Small intestine (tissue), 7 donors: ENCODE data around the gene SH3BGRL. TPM values are rescaled to one million over a fixed set of nuclear protein-coding genes. Genes with fewer than 3 reads are reported as not detected.

Experiments used
- DNase-seq, 2 donors: peaks; one replicate each; pipeline versions ENCODE4 v3.0.0 to v3.0.0-alpha.2; 2013
- FAIRE-seq: peaks from 2 replicates; lab custom pipeline; 2012; peaks lifted over from hg19 to GRCh38; lab: Jason Lieb, UNC
- H3K27ac ChIP-seq, 3 donors: one replicate each; pipeline ENCODE4 v1.5.1; 2013; ENCODE audit warnings: low read length in 2 of 3, mild to moderate bottlenecking in 2 of 3, control low read depth in 1 of 3, inconsistent platforms in 1 of 3, low read depth in 1 of 3, moderate library complexity in 1 of 3
- H3K27me3 ChIP-seq, 3 donors: one replicate each; pipeline ENCODE4 v1.6.1; 2013; ENCODE audit warnings: low read length in 3 of 3, inconsistent platforms in 1 of 3; ENCODE audit not compliant: control insufficient read depth in 3 of 3, insufficient read depth in 3 of 3
- H3K36me3 ChIP-seq, 3 donors: one replicate each; pipeline ENCODE4 v1.6.1; 2013; ENCODE audit warnings: low read length in 3 of 3, inconsistent platforms in 1 of 3, low read depth in 1 of 3, mild to moderate bottlenecking in 1 of 3, moderate library complexity in 1 of 3; ENCODE audit not compliant: control insufficient read depth in 3 of 3, insufficient read depth in 2 of 3
- H3K4me1 ChIP-seq, 3 donors: one replicate each; pipeline ENCODE4 v1.6.1; 2013; ENCODE audit warnings: low read length in 2 of 3, inconsistent platforms in 1 of 3, low read depth in 1 of 3, mild to moderate bottlenecking in 1 of 3, moderate library complexity in 1 of 3; ENCODE audit not compliant: control insufficient read depth in 3 of 3, insufficient read depth in 2 of 3
- H3K4me3 ChIP-seq, 3 donors: one replicate each; pipeline ENCODE4 v1.5.1; 2013; ENCODE audit warnings: low read length in 3 of 3, control low read depth in 1 of 3, inconsistent platforms in 1 of 3, low read depth in 1 of 3, mild to moderate bottlenecking in 1 of 3, moderate library complexity in 1 of 3
- H3K9me3 ChIP-seq, 2 donors: one replicate each; pipeline ENCODE4 v1.6.1; 2013; ENCODE audit warnings: low read depth in 1 of 2, low read length in 1 of 2; ENCODE audit not compliant: control insufficient read depth in 2 of 2, insufficient read depth in 1 of 2
- WGBS, 3 donors: extraction: QIAGEN DNeasy Blood & Tissue Kit; methylation state at CpG; one replicate each; pipeline ENCODE4 v1.1.7; 2013; 5-methylcytosine and 5-hydroxymethylcytosine counted together
- polyA plus RNA-seq, 4 donors: library from polyadenylated mRNA; stranded (reverse) in 3 of 4; unstranded in 1 of 4; fragments of 200-250 nt in 3 of 4; fragments of 120-200 nt in 1 of 4; gene quantifications; one replicate each; pipeline versions ENCODE4 v1.2.1 to v1.2.3, GENCODE V29; 2013
- donor health status: healthy with polysubstance abuse.
- donor health status: control.
- donor health status: control.
- donor health status: Bipolar disorder and iron deficiency.
- donor health status: healthy.

The SH3BGRL gene
- polyA plus RNA-seq, 4 donors: 65.0 to 108 (median 70.2) TPM

GRCh38 chrX:81202943-81203342, 1.0 kb downstream of the SH3BGRL start:
- WGBS, 3 donors: 0 to 14% (median 0%) methylated on average over 1 of the region's 1 CpG
- H3K9me3 ChIP-seq: no peaks in the 10 kb centered on the region
- H3K27ac ChIP-seq: peak overlapping the region in 1 of 3 donors; percentile 88
- H3K27me3 ChIP-seq: no peaks in the 10 kb centered on the region
- no peaks in the 10 kb centered on the region for H3K36me3 ChIP-seq
- DNase-seq (peak in 1 of 2 donors; percentile 9), FAIRE-seq (no peak)
- no peaks in the 10 kb centered on the region for H3K4me1 ChIP-seq
- peak overlapping the region in 2 of 3 donors; percentile 47 to 91 for H3K4me3 ChIP-seq

DNA sequence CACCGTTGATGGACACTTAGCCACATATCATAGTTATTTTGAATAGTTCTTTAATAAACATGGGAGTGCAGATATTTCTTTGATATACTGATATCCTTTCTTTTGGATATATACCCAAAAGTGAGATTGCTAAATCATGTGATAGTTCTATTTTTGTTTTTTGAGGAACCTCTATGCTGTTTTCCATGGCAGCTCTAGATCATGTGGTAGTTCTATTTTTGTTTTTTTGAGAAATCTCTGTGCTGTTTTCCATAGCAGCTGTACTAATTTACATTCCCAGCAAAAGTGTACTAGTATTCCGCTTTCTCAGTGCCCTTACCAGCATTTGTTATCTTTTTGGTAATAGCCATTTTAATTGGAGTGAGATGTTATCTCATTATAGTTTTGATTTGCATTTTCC, 3.6 kb downstream of the SH3BGRL start:
- Histone ChIP-seq H3K4me3 (no peak overlapping the region), H3K27ac (no peak overlapping the region), H3K4me1 (no peaks in the 10 kb centered on the region), H3K9me3 (no peaks in the 10 kb centered on the region), H3K36me3 (no peaks in the 10 kb centered on the region), H3K27me3 (no peaks in the 10 kb centered on the region)
- 74 to 95% (median 87%) methylated on average over 2 of the region's 2 CpGs for WGBS, 3 donors
- no peak for FAIRE-seq
- no peak for DNase-seq

DNA sequence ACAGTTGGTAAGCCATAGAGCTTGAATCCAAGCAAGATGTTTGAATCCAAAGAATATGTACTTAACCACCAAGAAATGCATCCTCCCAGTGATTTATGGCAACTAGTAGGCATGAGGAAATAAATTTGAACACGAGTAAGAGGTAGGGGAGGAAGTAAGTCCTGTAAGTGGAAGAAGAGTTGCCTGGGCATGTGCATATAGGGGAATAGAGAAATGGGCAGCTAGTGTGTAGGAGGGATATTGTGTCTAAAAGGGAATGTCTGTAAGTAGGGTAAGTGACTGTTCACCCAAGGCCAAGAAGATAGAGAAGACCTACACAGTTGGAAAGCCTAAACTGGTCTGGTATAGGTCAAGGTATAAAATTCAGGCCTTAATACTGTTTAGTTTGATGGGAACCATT, 4.6 kb downstream of the SH3BGRL start:
- Histone ChIP-seq H3K4me1 (no peaks in the 10 kb centered on the region), H3K36me3 (no peaks in the 10 kb centered on the region), H3K9me3 (no peaks in the 10 kb centered on the region), H3K27me3 (no peaks in the 10 kb centered on the region), H3K27ac (no peak overlapping the region), H3K4me3 (no peak overlapping the region)
- FAIRE-seq (no peak), DNase-seq (no peak)
- 21 to 25% (median 23%) methylated on average over 1 of the region's 1 CpG for WGBS, 3 donors

GRCh38 chrX:81208916-81209315, 7.0 kb downstream of the SH3BGRL start:
- Histone ChIP-seq H3K27me3 (no peaks in the 10 kb centered on the region), H3K4me3 (no peak overlapping the region), H3K9me3 (no peaks in the 10 kb centered on the region), H3K4me1 (no peaks in the 10 kb centered on the region), H3K27ac (no peak overlapping the region), H3K36me3 (no peaks in the 10 kb centered on the region)
- FAIRE-seq: no peak
- 73 to 93% (median 86%) methylated on average over 8 of the region's 8 CpGs for whole genome bisulfite sequencing, 3 donors
- no peak for DNase-seq

GRCh38 chrX:81215685-81216084, 13.8 kb downstream of the SH3BGRL start:
- H3K4me1 ChIP-seq: no peaks in the 10 kb centered on the region
- no peaks in the 10 kb centered on the region for H3K27me3 ChIP-seq
- DNase-seq (no peak), FAIRE-seq (no peak)
- WGBS, 3 donors: 63 to 86% (median 74%) methylated on average over 1 of the region's 1 CpG
- no peak overlapping the region for H3K27ac ChIP-seq
- H3K36me3 ChIP-seq: no peaks in the 10 kb centered on the region
- H3K9me3 ChIP-seq: no peaks in the 10 kb centered on the region
- H3K4me3 ChIP-seq: no peak overlapping the region

DNA sequence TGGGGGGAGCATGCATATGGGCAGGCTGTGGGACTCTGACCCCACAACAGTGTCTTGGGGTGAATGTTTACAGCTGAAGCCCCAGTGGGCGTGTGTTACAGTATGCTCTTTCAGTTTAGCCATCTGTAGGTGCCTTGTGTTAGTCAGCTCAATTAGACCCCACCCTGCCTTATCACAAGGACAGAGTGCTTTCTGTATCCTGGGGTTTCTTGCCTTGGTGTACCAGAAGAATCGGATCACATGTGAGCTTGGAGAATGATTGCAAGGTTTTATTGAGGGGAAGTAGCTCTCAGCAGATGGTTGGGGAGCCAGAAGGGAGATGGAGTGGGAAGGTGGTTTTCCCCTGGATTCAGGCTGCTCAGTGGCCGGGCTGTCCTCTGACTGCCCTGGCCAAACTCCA, 27.3 kb downstream of the SH3BGRL start:
- no peaks in the 10 kb centered on the region for H3K27me3 ChIP-seq
- H3K4me1 ChIP-seq: no peaks in the 10 kb centered on the region
- 33 to 56% (median 37%) methylated on average over 2 to 3 of the region's 3 CpGs for WGBS, 3 donors
- peak overlapping the region in 2 of 3 donors; percentile 14 to 74 for H3K27ac ChIP-seq
- peak overlapping the region in 1 of 3 donors; percentile 5 for H3K4me3 ChIP-seq
- FAIRE-seq (no peak), DNase-seq (peak; percentile 5 to 81)
- H3K9me3 ChIP-seq: peaks cover 0 to 2% of the 10 kb centered on the region in 2 donors
- no peaks in the 10 kb centered on the region for H3K36me3 ChIP-seq

DNA sequence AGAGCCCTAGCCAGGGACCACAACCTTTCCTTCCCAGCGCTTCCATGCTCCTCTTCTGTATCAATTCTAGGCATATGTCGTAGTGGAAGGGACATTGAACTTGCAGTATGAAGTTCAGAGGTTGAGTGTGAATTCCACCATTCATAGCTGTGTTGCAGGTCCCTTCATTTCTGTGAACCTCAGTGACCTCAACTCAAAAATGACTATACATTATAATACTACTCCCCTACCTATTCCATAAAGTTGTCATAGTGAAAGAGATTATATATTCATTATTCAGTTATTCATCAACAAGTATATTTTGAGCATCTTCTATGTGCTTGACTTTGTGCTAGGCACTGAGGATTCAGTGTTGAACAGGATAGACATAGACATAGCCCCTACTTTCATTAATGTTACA, 28.0 kb downstream of the SH3BGRL start:
- 67 to 86% (median 71%) methylated on average over 1 to 2 of the region's 2 CpGs for WGBS, 3 donors
- FAIRE-seq (no peak), DNase-seq (no peak)
- H3K9me3 ChIP-seq: peaks cover 0 to 2% of the 10 kb centered on the region in 2 donors
- no peaks in the 10 kb centered on the region for H3K27me3 ChIP-seq
- H3K27ac ChIP-seq: peak overlapping the region in 1 of 3 donors; percentile 74
- H3K36me3 ChIP-seq: no peaks in the 10 kb centered on the region
- no peaks in the 10 kb centered on the region for H3K4me1 ChIP-seq
- no peak overlapping the region for H3K4me3 ChIP-seq

DNA sequence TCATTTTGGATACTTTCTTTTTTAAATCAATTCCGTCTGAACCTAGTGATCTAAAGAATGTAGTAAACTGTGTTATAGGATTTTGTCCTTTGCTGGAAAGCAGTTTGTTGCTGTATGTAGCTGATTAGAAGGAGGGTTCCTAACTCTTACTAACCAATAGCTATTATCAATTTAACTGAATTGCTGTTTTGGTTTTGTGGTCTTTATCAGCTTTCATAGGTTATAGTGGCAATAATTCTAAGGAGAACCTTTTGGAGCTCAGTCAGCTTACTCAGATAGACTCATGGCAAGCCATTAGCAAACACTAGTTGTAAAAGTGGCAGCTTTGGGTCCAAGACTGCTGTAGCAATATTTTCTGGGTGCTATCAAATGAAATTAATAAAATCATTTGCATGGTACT, 29.6 kb downstream of the SH3BGRL start:
- DNase-seq (no peak), FAIRE-seq (no peak)
- Histone ChIP-seq H3K4me3 (no peak overlapping the region), H3K36me3 (no peaks in the 10 kb centered on the region), H3K9me3 (peaks cover 0 to 2% of the 10 kb centered on the region in 2 donors), H3K27me3 (no peaks in the 10 kb centered on the region), H3K4me1 (no peaks in the 10 kb centered on the region), H3K27ac (no peak overlapping the region)
- 56 to 85% (median 84%) methylated on average over 1 of the region's 1 CpG for WGBS, 3 donors

DNA sequence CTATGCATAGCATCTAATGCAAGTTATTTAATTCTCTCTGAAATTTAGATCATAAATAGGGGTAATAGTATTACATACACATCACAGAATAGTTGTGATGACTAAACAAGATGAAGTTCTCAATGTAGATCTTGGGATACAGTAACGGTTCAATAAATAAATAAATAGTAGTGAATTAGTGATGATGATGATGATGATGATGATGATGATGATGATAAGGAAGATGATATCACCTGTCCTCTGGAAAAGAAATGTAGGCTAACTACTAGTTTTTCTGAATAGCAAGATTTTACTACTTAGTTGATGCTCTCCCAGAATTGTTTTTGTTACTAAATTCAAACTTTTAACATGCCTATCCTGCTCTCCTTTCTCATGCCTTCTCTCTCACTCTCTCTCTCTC, 30.3 kb downstream of the SH3BGRL start:
- Histone ChIP-seq H3K4me3 (no peak overlapping the region), H3K27ac (no peak overlapping the region), H3K36me3 (peaks cover 0 to 1% (median 0%) of the 10 kb centered on the region in 3 donors), H3K9me3 (peaks cover 0 to 2% of the 10 kb centered on the region in 2 donors), H3K4me1 (no peaks in the 10 kb centered on the region), H3K27me3 (no peaks in the 10 kb centered on the region)
- WGBS, 3 donors: 84 to 91% (median 89%) methylated on average over 1 of the region's 1 CpG
- FAIRE-seq (no peak), DNase-seq (no peak)
